CD8-positive, alpha-beta memory T cell (primary cell): ENCODE results near the gene SORL1-AS1.

Source experiments
- CTCF ChIA-PET: fragments of 350-600 bp; sonication (Branson Sonifier 250); formaldehyde crosslinking; loops from one replicate; lab custom pipeline; 2021; ENCODE audit warnings: antibody characterized with exemption; lab: Charles Lee
- POLR2A ChIA-PET: fragments of 350-600 bp; sonication (Branson Sonifier 250); formaldehyde crosslinking; loops from one replicate; lab custom pipeline; 2021; ENCODE audit warnings: antibody characterized with exemption; lab: Charles Lee
- DNase-seq, 5 donors: peaks; one replicate each; pipeline versions ENCODE4 v3.0.0 to v3.0.0-alpha.2; 2020 to 2022; ENCODE audit warnings: mixed read lengths in 1 of 5
- H3K27ac ChIP-seq: one replicate; pipeline ENCODE4 v1.7.0; 2013; ENCODE audit warnings: low read depth, mild to moderate bottlenecking, low read length, moderate library complexity
- H3K27me3 ChIP-seq: 2 replicates; pipeline ENCODE4 v1.7.0; 2013; ENCODE audit warnings: low read length, mild to moderate bottlenecking; ENCODE audit not compliant: insufficient read depth, poor library complexity, severe bottlenecking
- H3K36me3 ChIP-seq: 2 replicates; pipeline ENCODE4 v1.7.0; 2013; ENCODE audit warnings: mild to moderate bottlenecking, low read length, moderate library complexity; ENCODE audit not compliant: insufficient read depth
- H3K4me1 ChIP-seq: 2 replicates; pipeline ENCODE4 v1.7.0; 2013; ENCODE audit warnings: mild to moderate bottlenecking, low read length, moderate library complexity; ENCODE audit not compliant: insufficient read depth
- H3K4me3 ChIP-seq: 2 replicates; pipeline ENCODE4 v1.7.0; 2013; ENCODE audit warnings: mild to moderate bottlenecking, low read length
- H3K9me3 ChIP-seq: 2 replicates; pipeline ENCODE4 v1.7.0; 2013; ENCODE audit warnings: mild to moderate bottlenecking, low read length
- H3K27ac Mint-ChIP-seq, 8 donors: one replicate each; pipeline ENCODE4 v1.8.0; 2020 to 2021; ENCODE audit warnings: mixed read lengths in 8 of 8, mild to moderate bottlenecking in 6 of 8, inconsistent platforms in 3 of 8, moderate library complexity in 3 of 8
- H3K27me3 Mint-ChIP-seq, 2 donors: one replicate each; pipeline ENCODE4 v1.8.0; 2020 to 2021; ENCODE audit warnings: mixed read lengths in 2 of 2, mild to moderate bottlenecking in 1 of 2, moderate library complexity in 1 of 2
- H3K36me3 Mint-ChIP-seq, 3 donors: one replicate each; pipeline ENCODE4 v1.8.0; 2020 to 2021; ENCODE audit warnings: mixed read lengths in 3 of 3, inconsistent platforms in 1 of 3, mild to moderate bottlenecking in 1 of 3
- H3K4me1 Mint-ChIP-seq, 3 donors: one replicate each; pipeline ENCODE4 v1.8.0; 2020 to 2021; ENCODE audit warnings: mixed read lengths in 3 of 3, inconsistent platforms in 1 of 3, mild to moderate bottlenecking in 1 of 3
- H3K4me3 Mint-ChIP-seq, 7 donors: one replicate each; pipeline ENCODE4 v1.8.0; 2020 to 2021; ENCODE audit warnings: mixed read lengths in 7 of 7, mild to moderate bottlenecking in 6 of 7, moderate library complexity in 4 of 7, inconsistent platforms in 2 of 7
- H3K9me3 Mint-ChIP-seq, 5 donors: one replicate each; pipeline ENCODE4 v1.8.0; 2020 to 2022; ENCODE audit warnings: mixed read lengths in 5 of 5, mild to moderate bottlenecking in 3 of 5, moderate library complexity in 2 of 5, inconsistent platforms in 1 of 5

SORL1-AS1 gene

GRCh38 chr11:121452609-121453150 lies at the start of gene SORL1-AS1:
Gene SORL1-AS1 (minus strand): TSS chr11:121452967.
- peak; percentile 35 to 73 (median 61) for DNase-seq
- Histone ChIP-seq H3K36me3 (no peaks in the 10 kb centered on the region), H3K4me1 (peaks cover 74% of the 10 kb centered on the region), H3K27ac (peak within 1 kb of the TSS; percentile 71), H3K9me3 (no peaks in the 10 kb centered on the region), H3K4me3 (peak within 1 kb of the TSS; percentile 87), H3K27me3 (no peaks in the 10 kb centered on the region)
- peak within 1 kb of the TSS; percentile 94 to 100 (median 97) for H3K4me3 Mint-ChIP-seq
- H3K4me1 Mint-ChIP-seq: peaks cover 84 to 91% (median 87%) of the 10 kb centered on the region in 3 donors
- H3K27ac Mint-ChIP-seq: peak within 1 kb of the TSS; percentile 80 to 99 (median 96)
- no peaks in the 10 kb centered on the region for H3K9me3 Mint-ChIP-seq
- CTCF ChIA-PET: interaction anchor here (0.9 to 4.9 kb wide), 7 partner anchors 9 to 99 kb away, joined by 3 to 52 read pairs (median 4); no protein-coding TSS in a partner anchor
- H3K36me3 Mint-ChIP-seq: peaks cover 4 to 41% (median 22%) of the 10 kb centered on the region in 3 donors
- H3K27me3 Mint-ChIP-seq: no peaks in the 10 kb centered on the region
- POLR2A ChIA-PET: interaction anchor here (0.7 to 3.6 kb wide), 5 partner anchors 12 to 157 kb away, joined by 3 to 15 read pairs (median 4); no protein-coding TSS in a partner anchor

GRCh38 chr11:121500717-121501116 lies 48.0 kb upstream of the SORL1-AS1 start:
- no peaks in the 10 kb centered on the region for H3K27me3 Mint-ChIP-seq
- H3K4me3 Mint-ChIP-seq: no peak overlapping the region
- DNase-seq: no peak
- no peak overlapping the region for H3K27ac ChIP-seq
- POLR2A ChIA-PET: no interaction called here
- CTCF ChIA-PET: interaction anchor here (1.0 kb wide), 1 partner anchor 13 kb away, joined by 3 read pairs; no protein-coding TSS in a partner anchor
- peak overlapping the region in 3 of 8 donors; percentile 39 to 77 (median 73) for H3K27ac Mint-ChIP-seq
- no peak overlapping the region for H3K4me3 ChIP-seq
- no peaks in the 10 kb centered on the region for H3K27me3 ChIP-seq
- H3K9me3 ChIP-seq: no peaks in the 10 kb centered on the region
- H3K36me3 Mint-ChIP-seq: peaks cover 44 to 88% (median 54%) of the 10 kb centered on the region in 3 donors
- H3K36me3 ChIP-seq: peaks cover 37% of the 10 kb centered on the region
- H3K4me1 Mint-ChIP-seq: peaks cover 52 to 71% (median 60%) of the 10 kb centered on the region in 3 donors
- peaks cover 2 to 5% (median 5%) of the 10 kb centered on the region in 5 donors for H3K9me3 Mint-ChIP-seq
- H3K4me1 ChIP-seq: peaks cover 5% of the 10 kb centered on the region

GRCh38 chr11:121500275-121500674 lies 47.5 kb upstream of the SORL1-AS1 start:
- Histone ChIP-seq H3K9me3 (no peaks in the 10 kb centered on the region), H3K27me3 (no peaks in the 10 kb centered on the region), H3K4me1 (peaks cover 10% of the 10 kb centered on the region), H3K4me3 (no peak overlapping the region), H3K27ac (no peak overlapping the region), H3K36me3 (peaks cover 38% of the 10 kb centered on the region)
- POLR2A ChIA-PET: no interaction called here
- peaks cover 45 to 89% (median 49%) of the 10 kb centered on the region in 3 donors for H3K36me3 Mint-ChIP-seq
- H3K9me3 Mint-ChIP-seq: peaks cover 0 to 2% (median under 1%) of the 10 kb centered on the region in 5 donors
- H3K4me1 Mint-ChIP-seq: peaks cover 54 to 71% (median 64%) of the 10 kb centered on the region in 3 donors
- peak overlapping the region in 6 of 8 donors; percentile 3 to 77 (median 38) for H3K27ac Mint-ChIP-seq
- CTCF ChIA-PET: interaction anchor here (1.0 kb wide), 1 partner anchor 14 kb away, joined by 3 read pairs; no protein-coding TSS in a partner anchor
- H3K4me3 Mint-ChIP-seq: no peak overlapping the region
- H3K27me3 Mint-ChIP-seq: no peaks in the 10 kb centered on the region
- no peak for DNase-seq

GRCh38 chr11:121499405-121499804 lies 46.6 kb upstream of the SORL1-AS1 start:
- Histone ChIP-seq H3K4me3 (no peak overlapping the region), H3K27me3 (no peaks in the 10 kb centered on the region), H3K9me3 (no peaks in the 10 kb centered on the region), H3K27ac (no peak overlapping the region), H3K36me3 (peaks cover 38% of the 10 kb centered on the region), H3K4me1 (peaks cover 18% of the 10 kb centered on the region)
- ChIA-PET POLR2A (no interaction called here), CTCF (interaction anchor here (1.0 kb wide), 1 partner anchor 14 kb away, joined by 3 read pairs; no protein-coding TSS in a partner anchor)
- peak overlapping the region in 1 of 7 donors; percentile 35 for H3K4me3 Mint-ChIP-seq
- peaks cover 0 to 2% (median 0%) of the 10 kb centered on the region in 5 donors for H3K9me3 Mint-ChIP-seq
- no peaks in the 10 kb centered on the region for H3K27me3 Mint-ChIP-seq
- peak overlapping the region; percentile 10 to 91 (median 48) for H3K27ac Mint-ChIP-seq
- peaks cover 51 to 71% (median 68%) of the 10 kb centered on the region in 3 donors for H3K4me1 Mint-ChIP-seq
- DNase-seq: no peak
- H3K36me3 Mint-ChIP-seq: peaks cover 40 to 84% (median 41%) of the 10 kb centered on the region in 3 donors

DNA sequence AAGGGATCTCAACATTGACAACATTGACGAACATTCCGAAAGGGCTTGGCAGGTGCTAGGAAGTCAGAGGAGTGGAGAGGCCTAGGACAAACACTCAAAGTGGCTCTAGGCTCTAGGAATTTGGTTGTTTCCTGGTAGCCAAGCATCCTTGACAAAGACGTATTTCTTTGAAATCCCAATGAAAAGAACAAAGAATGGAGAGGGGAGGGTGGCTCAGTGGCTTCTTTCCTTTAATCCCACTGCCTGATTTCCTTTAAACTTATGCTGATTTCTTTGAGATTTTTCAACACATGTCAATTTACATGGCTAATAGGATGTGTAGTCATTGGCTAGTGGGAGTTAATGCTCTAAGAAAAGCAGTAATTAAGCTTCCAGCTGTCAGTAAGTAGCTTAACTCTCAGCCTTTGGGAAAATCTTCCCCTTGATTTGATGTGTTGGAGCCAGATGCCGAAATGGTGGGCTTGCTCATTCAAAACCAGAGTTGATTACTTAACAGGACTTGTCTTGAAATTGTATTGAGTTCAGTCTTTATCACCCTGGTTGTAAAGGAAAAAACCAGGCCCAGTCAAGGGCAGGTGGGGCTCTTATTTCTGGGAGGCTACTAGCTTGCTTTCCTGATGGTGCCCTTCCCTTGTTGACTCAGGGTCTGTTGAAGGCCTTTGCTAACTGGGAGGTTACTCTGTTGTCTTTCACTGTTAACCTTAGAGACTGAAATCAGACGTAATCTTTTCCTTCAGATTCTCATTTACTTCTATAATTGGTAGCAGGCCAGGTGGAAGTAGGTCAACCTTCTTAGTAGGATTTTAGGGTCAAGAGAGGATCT lies 44.6 kb upstream of the SORL1-AS1 start:
- Histone ChIP-seq H3K36me3 (peaks cover 38% of the 10 kb centered on the region), H3K27me3 (no peaks in the 10 kb centered on the region), H3K27ac (no peak overlapping the region), H3K9me3 (no peaks in the 10 kb centered on the region), H3K4me1 (peaks cover 29% of the 10 kb centered on the region), H3K4me3 (no peak overlapping the region)
- no peak for DNase-seq
- CTCF ChIA-PET: no interaction called here
- Mint-ChIP-seq H3K27ac (peak overlapping the region in 7 of 8 donors; percentile 38 to 82 (median 59)), H3K27me3 (no peaks in the 10 kb centered on the region), H3K4me3 (no peak overlapping the region), H3K4me1 (peaks cover 53 to 72% (median 68%) of the 10 kb centered on the region in 3 donors), H3K36me3 (peaks cover 28 to 81% (median 36%) of the 10 kb centered on the region in 3 donors), H3K9me3 (peaks cover 0 to 2% (median 0%) of the 10 kb centered on the region in 5 donors)
- POLR2A ChIA-PET: no interaction called here

- Histone ChIP-seq H3K4me3 (no peak overlapping the region), H3K9me3 (no peaks in the 10 kb centered on the region), H3K27ac (no peak overlapping the region), H3K4me1 (peaks cover 29% of the 10 kb centered on the region), H3K27me3 (no peaks in the 10 kb centered on the region), H3K36me3 (peaks cover 40% of the 10 kb centered on the region)
- peak in 1 of 5 donors; percentile 20 for DNase-seq
- Mint-ChIP-seq H3K9me3 (no peaks in the 10 kb centered on the region), H3K4me1 (peaks cover 57 to 76% (median 70%) of the 10 kb centered on the region in 3 donors), H3K27me3 (no peaks in the 10 kb centered on the region), H3K36me3 (peaks cover 26 to 80% (median 35%) of the 10 kb centered on the region in 3 donors), H3K27ac (peak overlapping the region; percentile 25 to 96 (median 84)), H3K4me3 (peak overlapping the region in 6 of 7 donors; percentile 23 to 75 (median 59))
- ChIA-PET POLR2A (interaction anchor here (1.3 kb wide), 1 partner anchor 43 kb away, joined by 3 read pairs; no protein-coding TSS in a partner anchor), CTCF (interaction anchor here (0.8 to 1.8 kb wide), 3 partner anchors 14 to 177 kb away, joined by 3 to 6 read pairs (median 4); partner anchors contain the start of gene SORL1)
These were observed 41.8 kb upstream of the SORL1-AS1 start for GRCh38 chr11:121494355-121495099.

DNA sequence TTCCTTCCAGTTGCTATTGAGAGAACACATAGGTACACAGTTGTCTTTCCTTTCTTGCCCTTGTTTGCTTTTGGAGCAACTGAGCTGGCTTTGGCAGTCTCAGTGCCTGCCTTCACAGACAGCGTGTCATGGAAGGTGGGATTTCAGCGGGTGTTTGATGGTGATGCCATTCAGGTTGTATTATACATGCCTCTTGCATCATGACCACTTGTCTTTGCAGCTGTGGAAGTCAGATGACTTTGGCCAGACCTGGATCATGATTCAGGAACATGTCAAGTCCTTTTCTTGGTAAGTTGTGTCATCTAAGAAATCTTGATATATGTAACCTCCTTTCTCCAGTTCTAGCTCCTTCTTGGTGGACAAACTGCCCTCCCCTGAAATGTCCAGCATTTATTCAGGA lies 37.1 kb upstream of the SORL1-AS1 start:
- POLR2A ChIA-PET: no interaction called here

More for the DNA sequence above, 37.1 kb upstream of the SORL1-AS1 start:
- H3K36me3 Mint-ChIP-seq: peaks cover 13 to 78% (median 25%) of the 10 kb centered on the region in 3 donors
- Histone ChIP-seq H3K36me3 (peaks cover 43% of the 10 kb centered on the region), H3K9me3 (no peaks in the 10 kb centered on the region), H3K4me3 (no peak overlapping the region), H3K4me1 (peaks cover 37% of the 10 kb centered on the region), H3K27me3 (no peaks in the 10 kb centered on the region), H3K27ac (no peak overlapping the region)
- H3K27me3 Mint-ChIP-seq: no peaks in the 10 kb centered on the region
- H3K4me1 Mint-ChIP-seq: peaks cover 57 to 76% (median 71%) of the 10 kb centered on the region in 3 donors
- CTCF ChIA-PET: interaction anchor here (1.2 kb wide), 1 partner anchor 38 kb away, joined by 4 read pairs; the partner anchor contains the start of genes SORL1 and SORL1-AS1
- DNase-seq: no peak
- H3K9me3 Mint-ChIP-seq: no peaks in the 10 kb centered on the region
- H3K4me3 Mint-ChIP-seq: no peak overlapping the region
- H3K27ac Mint-ChIP-seq: peak overlapping the region in 6 of 8 donors; percentile 24 to 94 (median 73)
